Stimulated activated CD8-positive, alpha-beta memory T cell treated with anti-CD3 and anti-CD28 coated beads, Interleukin-7, amount 100 ng/mL, for 4 hours (primary cell): ENCODE results near the gene LEFTY2.
"Not testable (repeated sequence)": the region's sequence is repeated elsewhere in the genome, so short reads cannot be mapped to it uniquely, and the experiment has no call there.

ENCODE experiments used
- DNase-seq, 2 donors: peaks; one replicate each; pipeline ENCODE4 v3.0.0-alpha.2; 2020; ENCODE audit warnings: low read depth in 2 of 2

Gene LEFTY2

DNA sequence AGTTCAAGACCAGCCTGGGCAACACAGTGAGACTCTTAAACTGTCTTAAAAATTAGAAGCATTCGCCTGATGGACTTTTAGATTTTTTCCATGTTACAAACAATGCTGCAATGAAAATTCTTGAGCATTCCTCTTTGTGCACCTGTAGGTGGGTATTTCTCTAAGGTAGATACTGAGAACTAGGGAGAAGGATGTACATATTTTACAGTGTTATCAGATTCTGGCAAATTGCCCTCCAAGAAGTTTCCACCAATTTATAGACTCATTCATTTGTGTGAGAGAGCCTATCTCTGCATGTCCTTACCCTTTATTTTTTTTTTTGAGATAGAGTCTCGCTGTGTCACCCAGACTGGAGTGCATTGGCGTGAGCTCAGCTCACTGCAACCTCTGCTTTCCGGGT lies 12.3 kb upstream of the LEFTY2 start:
- no peak for DNase-seq

GRCh38 chr1:225950905-225951497 lies 10.0 kb upstream of the LEFTY2 start:
- DNase-seq, result no peak

- no peak for DNase-seq
Observed at GRCh38 chr1:225949041-225949440, 8.0 kb upstream of the LEFTY2 start.

GRCh38 chr1:225946803-225947202 lies 5.8 kb upstream of the LEFTY2 start:
- DNase-seq, result no peak

GRCh38 chr1:225946082-225946620 lies 5.1 kb upstream of the LEFTY2 start:
- DNase-seq, result no peak

DNA sequence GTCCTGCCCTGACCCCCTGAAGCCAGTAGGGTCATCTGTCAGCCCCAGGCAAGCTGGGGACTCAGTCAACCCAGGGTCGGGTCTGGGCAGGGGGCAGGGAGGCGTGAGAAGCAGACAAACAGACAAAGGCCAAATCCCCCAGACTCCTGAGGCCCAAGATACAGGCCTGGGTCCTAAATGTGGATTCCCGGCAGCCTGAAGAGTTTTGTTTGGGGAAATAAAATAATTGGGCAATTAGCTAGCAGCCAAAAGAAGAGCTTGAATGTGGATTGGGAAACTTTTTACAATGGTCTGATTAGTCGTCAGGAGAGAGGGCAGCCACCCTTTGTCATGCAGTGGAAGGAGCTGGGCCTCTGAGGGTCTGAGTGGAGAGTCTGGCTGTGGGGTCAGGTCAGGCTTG lies 4.5 kb upstream of the LEFTY2 start:
- DNase-seq, result no peak

- no peak for DNase-seq
Observed at GRCh38 chr1:225944951-225945350, 3.9 kb upstream of the LEFTY2 start.

GRCh38 chr1:225944387-225944786 lies 3.4 kb upstream of the LEFTY2 start:
- no peak for DNase-seq

- no peak for DNase-seq
Observed at GRCh38 chr1:225943582-225943981, 2.6 kb upstream of the LEFTY2 start.

DNA sequence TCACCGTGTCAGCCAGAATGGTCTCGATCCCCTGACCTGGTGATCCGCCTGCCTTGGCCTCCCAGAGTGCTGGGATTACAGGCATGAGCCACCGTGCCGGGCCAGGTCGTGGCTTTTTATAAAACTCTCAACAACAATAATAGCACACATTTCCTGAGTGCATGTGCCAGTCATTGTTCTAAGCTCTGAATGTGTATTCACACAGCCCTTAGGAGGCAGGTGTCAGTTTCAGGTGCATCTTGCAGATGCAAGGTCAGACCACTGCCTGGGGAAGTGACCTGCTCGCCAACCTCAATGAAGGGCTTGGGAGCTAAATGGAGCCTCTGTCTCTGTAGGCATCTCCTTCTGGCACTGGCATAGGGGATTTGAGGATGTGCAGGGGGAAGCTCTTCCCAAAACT lies 1.6 kb upstream of the LEFTY2 start:
- DNase-seq, result no peak

DNA sequence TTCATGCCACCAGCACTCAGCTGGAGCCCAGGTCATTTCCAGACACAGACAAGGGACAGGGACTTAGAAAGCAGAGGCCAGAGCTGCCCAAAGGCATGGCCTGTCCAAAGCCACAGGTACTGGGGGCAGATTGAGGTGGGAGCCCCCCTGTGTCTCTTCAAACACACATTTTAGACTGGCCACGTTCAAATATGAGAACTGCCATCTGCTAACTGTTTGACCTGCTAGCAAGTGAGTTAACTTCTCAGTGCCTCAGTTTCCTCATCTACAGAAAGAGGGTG lies 862 bp upstream of the LEFTY2 start:
- no peak for DNase-seq

DNA sequence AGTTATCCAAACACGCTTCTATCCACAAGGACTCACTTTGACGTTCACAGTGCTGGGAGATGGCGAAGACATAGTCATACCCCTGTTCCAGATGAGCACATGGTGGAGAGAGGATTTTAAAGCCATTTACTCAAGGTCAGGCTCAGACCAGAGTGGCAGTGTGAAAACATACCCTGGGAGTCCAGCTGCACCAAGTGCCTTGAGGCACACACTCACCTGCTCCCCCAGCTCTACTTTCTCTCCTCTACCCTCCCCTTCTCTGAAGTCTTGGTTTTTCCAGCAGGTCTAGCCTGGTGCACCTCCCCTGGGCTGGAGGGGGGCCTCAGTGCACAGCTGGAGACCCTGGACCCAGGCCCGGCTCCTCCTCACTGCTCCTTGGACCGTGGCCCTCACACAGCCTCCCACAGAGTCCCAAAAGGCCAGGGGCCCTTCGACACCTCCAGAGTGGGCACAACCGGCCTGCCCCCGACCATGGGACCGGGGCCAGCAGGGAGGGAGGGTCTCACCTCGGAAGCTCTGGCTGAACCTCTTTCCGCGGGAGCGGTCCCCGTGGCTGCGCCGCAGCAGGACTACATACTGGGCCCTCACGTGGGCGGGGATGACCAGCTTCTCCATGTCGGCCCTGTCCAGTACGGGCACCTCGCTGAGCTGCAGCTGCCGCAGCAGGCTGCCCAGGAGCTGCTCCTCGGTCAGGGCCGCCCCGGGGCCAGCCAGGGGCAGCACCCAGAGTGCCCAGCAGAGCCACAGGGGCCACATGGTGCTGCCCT lies 452 bp downstream of the LEFTY2 start:
- no peak for DNase-seq

DNA sequence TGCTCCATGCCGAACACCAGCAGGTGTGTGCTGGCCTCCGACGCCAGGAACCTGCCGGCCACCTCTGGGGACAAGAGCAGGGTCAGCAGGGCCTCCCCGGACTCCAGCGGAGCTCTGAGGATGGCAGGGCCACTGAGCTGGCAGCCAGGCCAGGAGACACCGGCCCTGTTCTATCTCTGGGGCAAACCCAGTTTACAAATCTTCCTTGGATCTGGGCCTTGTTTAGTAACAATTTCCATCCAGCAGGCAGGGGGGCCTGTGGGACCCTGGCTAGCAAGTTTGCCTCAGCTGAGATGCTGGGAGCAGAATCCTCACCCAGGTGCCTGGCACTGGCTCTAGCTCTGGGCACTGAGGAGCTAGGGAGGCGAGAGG lies 1.1 kb downstream of the LEFTY2 start:
- not testable (repeated sequence) for DNase-seq

DNA sequence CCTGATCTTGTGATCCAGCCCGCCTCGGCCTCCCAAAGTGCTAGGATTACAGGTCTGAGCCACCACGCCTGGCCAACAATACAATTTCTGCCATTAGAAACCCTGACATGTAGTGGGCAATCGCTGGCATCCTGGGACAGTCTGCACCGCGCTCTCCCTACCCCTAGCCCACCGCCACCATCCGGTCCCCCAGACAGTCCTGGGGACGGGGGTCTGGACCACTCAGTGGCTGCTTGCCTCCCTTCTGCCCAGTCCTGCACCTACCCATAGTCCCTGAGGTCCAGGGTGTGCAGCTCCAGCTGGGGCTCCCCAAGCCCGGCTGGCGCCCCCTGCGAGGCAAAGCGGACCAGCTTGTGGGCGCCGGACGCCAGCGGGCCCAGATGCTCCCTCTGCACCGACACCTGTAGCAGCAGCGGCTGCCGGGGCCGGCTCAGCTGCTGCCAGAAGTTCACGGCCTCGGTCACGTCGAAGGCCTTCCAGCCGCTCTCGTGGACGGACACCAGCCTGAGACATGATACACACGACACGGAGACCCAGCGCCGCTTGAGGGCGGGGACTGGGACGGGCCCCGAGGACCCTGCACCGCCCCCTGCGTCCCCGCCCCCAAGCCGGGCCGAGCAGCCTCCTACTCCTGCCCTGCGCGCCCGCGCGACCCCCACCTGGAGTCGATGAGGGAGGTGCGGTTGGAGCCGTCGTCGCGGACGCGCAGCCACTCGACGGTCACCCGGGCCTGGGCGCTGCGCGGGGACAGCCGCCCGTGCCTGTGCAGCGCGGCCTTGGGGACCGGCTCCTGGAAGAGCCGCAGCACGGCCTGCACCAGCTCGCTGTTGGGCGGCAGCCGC lies 1.7 kb downstream of the LEFTY2 start:
- DNase-seq, result not testable (repeated sequence)

- no peak for DNase-seq
Observed at GRCh38 chr1:225937048-225937968, 3.7 kb downstream of the LEFTY2 start.

DNA sequence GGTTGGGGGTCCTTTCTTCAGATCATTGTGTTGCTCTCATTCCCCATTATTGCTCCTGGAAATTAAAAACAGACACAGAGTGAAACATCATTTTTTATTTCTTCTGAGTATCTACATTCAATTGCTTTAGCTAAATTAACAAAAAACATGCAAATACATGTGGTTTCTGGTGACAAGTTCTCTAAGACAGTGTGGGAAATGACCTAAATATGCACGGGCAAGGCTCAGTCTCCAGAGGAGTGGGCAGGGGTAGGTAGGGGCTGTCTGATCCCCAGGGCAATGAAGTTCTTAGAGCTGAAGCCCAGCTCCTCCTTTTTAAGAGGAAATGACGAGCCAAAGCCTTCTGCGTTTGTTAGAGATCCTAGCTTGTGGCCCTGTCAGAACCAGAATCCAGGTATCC lies 4.5 kb downstream of the LEFTY2 start:
- DNase-seq, result no peak

DNA sequence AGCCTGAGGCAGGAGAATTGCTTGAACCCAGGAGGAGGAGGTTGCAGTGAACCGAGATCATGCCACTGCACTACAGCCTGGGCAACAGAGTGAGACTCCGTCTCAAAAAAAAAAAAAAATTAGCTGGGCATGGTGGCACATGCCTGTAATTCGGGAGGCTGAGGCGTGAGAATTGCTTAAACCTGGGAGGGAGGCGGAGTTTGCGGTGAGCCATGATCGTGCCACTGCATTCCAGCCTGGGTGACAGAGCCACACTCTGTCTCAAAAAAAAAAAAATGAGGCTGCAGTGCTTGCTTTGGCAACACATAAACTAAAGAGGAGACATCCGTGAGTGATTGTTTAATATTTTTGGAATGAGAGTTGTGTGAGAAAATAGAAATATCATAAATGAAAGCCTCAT lies 4.9 kb downstream of the LEFTY2 start:
- not testable (repeated sequence) for DNase-seq

GRCh38 chr1:225934711-225935110 lies 6.3 kb downstream of the LEFTY2 start:
- DNase-seq, result no peak

DNA sequence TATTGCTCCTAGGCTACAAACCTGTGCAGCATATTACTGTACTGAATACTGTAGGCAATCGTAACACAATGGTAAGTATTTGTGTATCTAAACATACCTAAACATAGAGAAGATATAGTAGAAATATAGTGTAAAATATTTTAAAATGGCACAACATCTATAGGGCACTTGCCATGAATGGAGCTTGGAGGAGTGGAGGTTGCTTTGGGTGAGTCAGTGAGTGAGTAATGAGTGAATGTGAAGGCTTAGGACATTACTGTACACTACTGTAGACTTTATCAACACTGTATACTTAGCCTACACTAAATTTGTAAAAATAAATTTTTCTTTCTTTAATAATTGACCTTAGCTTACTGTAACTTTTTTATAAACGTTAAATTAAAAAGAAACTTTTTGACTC lies 7.9 kb downstream of the LEFTY2 start:
- DNase-seq, result no peak

DNA sequence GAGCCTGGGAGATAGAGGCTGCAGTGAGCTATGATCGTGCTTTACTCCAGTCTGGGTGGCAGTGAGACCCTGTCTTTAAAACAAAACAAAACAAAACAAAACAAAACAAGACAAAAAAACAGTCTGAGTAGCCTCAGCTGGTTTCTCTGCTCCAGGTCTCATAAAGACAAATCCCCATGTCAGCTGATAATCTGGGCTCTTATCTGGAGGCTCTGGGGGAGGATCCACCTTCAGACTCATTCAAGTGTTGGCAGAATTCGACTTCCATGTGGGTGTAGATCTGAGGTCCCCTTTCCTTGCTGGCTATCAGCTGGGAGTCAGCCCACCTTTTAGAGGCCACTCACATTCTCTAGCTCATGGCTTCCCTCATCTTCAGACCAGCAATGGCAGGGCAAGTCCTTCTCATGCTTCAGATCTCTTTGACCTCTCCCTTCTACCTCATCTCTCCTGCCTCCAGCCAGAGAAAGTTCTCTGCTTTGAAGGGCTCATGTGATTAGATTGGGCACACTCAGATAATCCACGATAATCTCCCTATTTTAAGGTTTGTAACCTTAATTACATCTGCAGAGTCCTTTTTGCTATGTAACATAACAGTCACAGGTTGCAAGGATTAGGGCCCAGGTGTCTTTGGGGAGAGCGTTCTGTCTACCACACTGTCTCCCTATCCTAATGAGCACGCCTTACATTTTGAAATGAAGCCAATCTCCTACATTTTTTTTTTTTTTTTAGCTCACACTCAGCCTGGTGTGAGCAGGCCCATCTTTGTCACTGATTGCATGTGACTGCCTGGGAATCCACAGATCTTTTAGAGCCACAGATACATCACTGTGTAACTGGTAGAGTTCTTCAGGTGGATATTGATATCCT lies 9.5 kb downstream of the LEFTY2 start:
- DNase-seq, result no peak

- DNase-seq, result no peak
Observed at GRCh38 chr1:225930566-225930965, 10.5 kb downstream of the LEFTY2 start.
